Liver (tissue), 9 donors: Measurements from ENCODE around the gene RTN3. TPM values are rescaled to one million over a fixed set of nuclear protein-coding genes. Genes with fewer than 3 reads are reported as not detected.
A peak's percentile ranks its signal among the peaks of the same experiment; 100 is the strongest.
"Not testable (repeated sequence)": the region's sequence is repeated elsewhere in the genome, so short reads cannot be mapped to it uniquely, and the experiment has no call there.

Experiments used
- DNase-seq: peaks from one replicate; pipeline ENCODE4 v3.0.0-alpha.2; 2017; ENCODE audit warnings: low spot score
- H3K27ac ChIP-seq, 2 donors: one replicate each; pipeline ENCODE4 v1.7.0; 2013; ENCODE audit warnings: inconsistent platforms in 2 of 2, low read length in 2 of 2, control low read depth in 1 of 2, low read depth in 1 of 2, mild to moderate bottlenecking in 1 of 2
- H3K27me3 ChIP-seq, 4 donors: one replicate each; pipeline versions ENCODE4 v1.6.1 to v1.7.0; 2013; ENCODE audit warnings: low read length in 3 of 4, inconsistent platforms in 1 of 4, mild to moderate bottlenecking in 1 of 4, moderate library complexity in 1 of 4; ENCODE audit not compliant: control insufficient read depth in 4 of 4, insufficient read depth in 4 of 4
- H3K36me3 ChIP-seq, 4 donors: one replicate each; pipeline versions ENCODE4 v1.6.1 to v1.7.0; 2013; ENCODE audit warnings: low read length in 3 of 4, mild to moderate bottlenecking in 3 of 4, low read depth in 1 of 4, moderate library complexity in 1 of 4; ENCODE audit not compliant: control insufficient read depth in 4 of 4, insufficient read depth in 3 of 4
- H3K4me1 ChIP-seq, 4 donors: one replicate each; pipeline versions ENCODE4 v1.6.1 to v1.7.0; 2013; ENCODE audit warnings: low read length in 3 of 4, mild to moderate bottlenecking in 3 of 4, moderate library complexity in 1 of 4; ENCODE audit not compliant: control insufficient read depth in 4 of 4, insufficient read depth in 4 of 4
- H3K4me3 ChIP-seq, 3 donors: one replicate each; pipeline versions ENCODE4 v1.6.1 to v1.7.0; 2013; ENCODE audit warnings: low read length in 3 of 3, control low read depth in 1 of 3, low read depth in 1 of 3, mild to moderate bottlenecking in 1 of 3
- H3K9ac ChIP-seq, 2 donors: one replicate each; pipeline ENCODE4 v1.7.0; 2013; ENCODE audit warnings: low read length in 2 of 2, mild to moderate bottlenecking in 2 of 2, moderate library complexity in 2 of 2, control low read depth in 1 of 2, low read depth in 1 of 2
- H3K9me3 ChIP-seq, 4 donors: one replicate each; pipeline versions ENCODE4 v1.6.1 to v1.7.0; 2013; ENCODE audit warnings: low read length in 3 of 4; ENCODE audit not compliant: control insufficient read depth in 4 of 4
- FOXA1 ChIP-seq: IDR thresholded peaks from 2 replicates; pipeline ENCODE4 v1.6.1; 2016; ENCODE audit warnings: antibody characterized with exemption
- HNF4G ChIP-seq: IDR thresholded peaks from 2 replicates; pipeline ENCODE4 v1.6.1; 2016; ENCODE audit warnings: antibody characterized with exemption
- JUND ChIP-seq, 2 donors: IDR thresholded peaks; 2 replicates each; pipeline ENCODE4 v1.6.1; 2016; ENCODE audit warnings: antibody characterized with exemption in 2 of 2
- RXRA ChIP-seq, 2 donors: IDR thresholded peaks; 2 replicates each; pipeline ENCODE4 v1.6.1; 2017 to 2018; ENCODE audit warnings: antibody characterized with exemption in 2 of 2, mild to moderate bottlenecking in 1 of 2
- YY1 ChIP-seq: IDR thresholded peaks from 2 replicates; pipeline ENCODE4 v1.6.1; 2016; ENCODE audit warnings: antibody characterized with exemption, mild to moderate bottlenecking
- WGBS: extraction: QIAGEN DNeasy Blood & Tissue Kit; methylation state at CpG from one replicate; pipeline ENCODE4 v1.1.7; 2013; 5-methylcytosine and 5-hydroxymethylcytosine counted together
- polyA plus RNA-seq, 2 donors: library from polyadenylated mRNA; stranded (reverse) in 1 of 2; unstranded in 1 of 2; fragments of 200-250 nt in 1 of 2; fragments of >200 nt in 1 of 2; fragmentation: Nextera tagmentation in 1 of 2; extraction: Ambion mirVana in 1 of 2; gene quantifications; one replicate each; pipeline versions ENCODE4 v1.2.1 to v1.2.3, GENCODE V29; 2013 to 2015
- total RNA-seq, 2 donors: library from RNA; depleted of rRNA; stranded (reverse); fragments of >200 nt; gene quantifications; one replicate each; pipeline ENCODE4 v1.2.3, GENCODE V29; 2014
- TF ChIP-seq, protein P1 (sequence below): IDR thresholded peaks from 2 replicates; pipeline ENCODE4 v1.6.1; 2016; ENCODE audit warnings: antibody characterized with exemption
- TF ChIP-seq, protein P2 (sequence below): fragments of 150-350 bp; IDR thresholded peaks from 2 replicates; pipeline ENCODE4 v1.5.1; 2017; ENCODE audit warnings: improper control_type of control experiment, low read depth, low read length; ENCODE audit not compliant: missing input control
- donor health status: healthy.
- donor health status: healthy.
- donor health status: healthy.
- donor health status: healthy.
- donor health status: healthy.

The RTN3 gene
- total and polyA plus RNA-seq, 4 donors = 29.7 to 49.3 (median 31.4) TPM

DNA sequence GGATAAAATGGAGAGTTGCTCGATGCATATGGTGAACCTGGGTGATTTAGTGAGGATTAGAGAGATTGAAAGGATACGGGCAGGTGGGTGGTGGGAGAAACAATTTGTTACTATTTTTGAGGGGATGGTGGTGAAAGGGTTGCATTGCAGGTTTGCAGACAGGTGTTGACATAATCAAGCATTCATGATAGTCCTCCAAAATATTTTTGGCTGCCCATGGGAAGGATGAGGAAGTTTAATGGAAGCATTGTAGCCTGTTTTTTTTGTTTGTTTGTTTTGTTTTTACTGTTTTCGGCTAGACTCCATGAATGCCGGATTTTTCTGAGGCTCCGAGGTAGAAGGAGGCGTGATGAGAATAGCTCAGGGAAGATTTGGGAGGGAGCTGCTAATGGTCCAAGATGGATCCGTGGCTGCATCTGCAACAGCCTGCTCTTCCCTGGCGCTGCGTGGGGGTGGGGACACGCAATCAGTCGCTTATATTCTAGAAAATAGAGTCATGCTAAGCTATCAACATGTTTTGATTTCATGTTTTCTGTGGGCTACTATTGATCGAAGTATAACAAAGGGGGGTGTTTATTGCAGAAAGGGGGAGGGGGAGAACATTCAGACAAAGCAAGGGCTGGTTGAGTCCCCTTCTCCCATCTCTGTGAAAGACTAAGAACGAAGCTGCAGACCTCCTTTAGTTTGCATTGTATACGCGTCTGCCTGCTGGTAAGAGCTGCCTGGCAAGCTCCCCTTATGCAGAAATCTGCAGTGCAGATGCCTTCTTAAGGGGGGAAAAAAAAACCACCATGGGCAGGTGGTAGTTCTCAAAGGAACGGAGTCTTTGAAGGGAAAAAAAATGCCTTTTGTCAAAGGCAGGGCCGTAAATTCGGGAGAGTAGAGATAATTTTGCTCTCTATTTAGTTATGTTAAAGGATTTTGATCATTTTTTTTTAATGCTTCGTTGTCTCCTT is 1.0 kb downstream of the RTN3 start:
- Histone ChIP-seq H3K4me3 (peak overlapping the region; percentile 86 to 91 (median 90)), H3K36me3 (no peaks in the 10 kb centered on the region), H3K4me1 (peaks cover 0 to 19% (median 16%) of the 10 kb centered on the region in 4 donors), H3K27me3 (no peaks in the 10 kb centered on the region), H3K9ac (peak overlapping the region; percentile 67 to 88), H3K27ac (peak overlapping the region; percentile 95 to 97), H3K9me3 (no peaks in the 10 kb centered on the region)
- peak; percentile 43 for DNase-seq
- TF ChIP-seq, protein P1, sequence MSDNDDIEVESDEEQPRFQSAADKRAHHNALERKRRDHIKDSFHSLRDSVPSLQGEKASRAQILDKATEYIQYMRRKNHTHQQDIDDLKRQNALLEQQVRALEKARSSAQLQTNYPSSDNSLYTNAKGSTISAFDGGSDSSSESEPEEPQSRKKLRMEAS = no peak
- TF ChIP-seq HNF4G (no peak), JUND (IDR thresholded peaks at IDR 0.05) (no peak), RXRA (IDR thresholded peaks at IDR 0.05) (no peak), YY1 (peak; percentile 36), FOXA1 (no peak)
- TF ChIP-seq, protein P2, sequence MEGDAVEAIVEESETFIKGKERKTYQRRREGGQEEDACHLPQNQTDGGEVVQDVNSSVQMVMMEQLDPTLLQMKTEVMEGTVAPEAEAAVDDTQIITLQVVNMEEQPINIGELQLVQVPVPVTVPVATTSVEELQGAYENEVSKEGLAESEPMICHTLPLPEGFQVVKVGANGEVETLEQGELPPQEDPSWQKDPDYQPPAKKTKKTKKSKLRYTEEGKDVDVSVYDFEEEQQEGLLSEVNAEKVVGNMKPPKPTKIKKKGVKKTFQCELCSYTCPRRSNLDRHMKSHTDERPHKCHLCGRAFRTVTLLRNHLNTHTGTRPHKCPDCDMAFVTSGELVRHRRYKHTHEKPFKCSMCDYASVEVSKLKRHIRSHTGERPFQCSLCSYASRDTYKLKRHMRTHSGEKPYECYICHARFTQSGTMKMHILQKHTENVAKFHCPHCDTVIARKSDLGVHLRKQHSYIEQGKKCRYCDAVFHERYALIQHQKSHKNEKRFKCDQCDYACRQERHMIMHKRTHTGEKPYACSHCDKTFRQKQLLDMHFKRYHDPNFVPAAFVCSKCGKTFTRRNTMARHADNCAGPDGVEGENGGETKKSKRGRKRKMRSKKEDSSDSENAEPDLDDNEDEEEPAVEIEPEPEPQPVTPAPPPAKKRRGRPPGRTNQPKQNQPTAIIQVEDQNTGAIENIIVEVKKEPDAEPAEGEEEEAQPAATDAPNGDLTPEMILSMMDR = peak; percentile 33
- WGBS = 21% methylated on average over 19 of the region's 19 CpGs

DNA sequence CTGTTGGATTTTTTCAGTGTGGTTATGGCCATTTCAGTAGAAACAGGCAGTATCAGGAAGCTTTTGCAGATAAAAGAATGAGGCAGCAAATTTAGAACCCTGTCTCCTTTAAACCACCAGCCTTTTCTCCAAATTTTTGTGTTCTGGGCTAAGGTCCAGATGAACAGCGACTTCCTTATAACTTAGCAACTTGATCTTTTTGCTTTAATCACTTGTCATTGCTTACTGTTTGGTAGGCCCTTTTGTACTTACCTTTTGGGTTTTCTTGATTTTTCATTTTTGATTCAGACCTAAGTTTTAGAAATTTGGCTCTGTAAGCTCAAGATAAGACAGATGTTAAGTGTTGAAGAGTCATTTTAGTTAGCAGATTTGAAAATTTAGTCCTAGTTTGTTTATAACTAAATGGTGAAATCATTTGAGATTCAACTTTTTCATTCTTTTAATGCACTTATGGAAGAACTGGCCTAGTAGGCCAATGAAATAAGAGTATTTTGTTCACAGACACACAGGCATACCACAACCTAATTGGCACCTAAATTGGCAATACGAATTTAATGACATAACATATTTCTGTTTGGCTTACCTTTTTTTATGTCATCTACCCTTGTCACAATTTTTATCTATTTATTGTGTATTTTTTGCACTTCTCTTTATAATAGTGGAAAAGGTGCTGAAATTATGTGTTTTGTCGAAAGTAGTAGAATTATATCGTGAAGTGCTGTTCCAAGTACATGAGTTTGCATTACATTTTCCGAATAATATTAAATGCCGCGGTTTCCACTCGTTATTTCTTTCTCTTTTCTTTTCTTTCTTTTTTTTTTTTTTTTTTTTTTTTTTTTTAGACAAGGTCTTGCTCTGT is 2.1 kb downstream of the RTN3 start:
- H3K9ac ChIP-seq = no peak overlapping the region
- DNase-seq = no peak
- H3K9me3 ChIP-seq = no peaks in the 10 kb centered on the region
- H3K4me1 ChIP-seq = peaks cover 0 to 19% (median 16%) of the 10 kb centered on the region in 4 donors
- TF ChIP-seq FOXA1 = no peak
- 87% methylated on average over 8 of the region's 8 CpGs for WGBS
- no peak overlapping the region for H3K27ac ChIP-seq
- no peaks in the 10 kb centered on the region for H3K36me3 ChIP-seq
- H3K27me3 ChIP-seq = no peaks in the 10 kb centered on the region
- no peak overlapping the region for H3K4me3 ChIP-seq

DNA sequence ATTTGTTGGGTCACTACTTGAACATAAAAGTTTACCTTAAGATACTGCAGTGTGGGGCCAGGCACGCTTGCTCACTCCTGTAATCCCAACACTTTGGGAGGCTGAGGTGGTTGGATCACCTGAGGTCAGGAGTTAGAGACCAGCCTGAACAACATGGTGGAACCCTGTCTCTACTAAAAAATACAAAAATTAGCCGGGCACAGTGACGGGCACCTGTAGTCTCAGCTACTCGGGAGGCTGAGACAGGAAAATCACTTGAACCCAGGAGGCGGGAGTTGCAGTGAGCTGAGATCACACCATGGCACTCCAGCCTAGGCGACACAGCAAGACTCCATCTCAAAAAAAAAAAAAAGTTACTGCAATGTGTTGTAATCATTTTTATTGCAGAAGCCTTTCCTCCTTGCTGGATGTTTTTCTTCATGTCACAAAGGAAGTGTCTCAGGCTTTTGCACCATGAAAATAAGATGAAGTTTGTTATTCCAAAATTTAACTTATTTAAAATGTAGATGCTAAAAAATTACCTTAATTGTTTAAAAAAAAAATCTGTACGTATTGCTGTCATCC is 3.9 kb downstream of the RTN3 start:
- H3K9me3 ChIP-seq, H3K27me3 ChIP-seq, H3K4me3 ChIP-seq, H3K27ac ChIP-seq, DNase-seq, H3K36me3 ChIP-seq, H3K9ac ChIP-seq: not testable (repeated sequence)
- 96% methylated on average over 7 of the region's 7 CpGs for WGBS
- H3K4me1 ChIP-seq = peaks cover 2 to 21% (median 16%) of the 10 kb centered on the region in 4 donors
